ENCODE data around the gene CDIPT. TPM values are rescaled to one million over a fixed set of nuclear protein-coding genes. Genes with fewer than 3 reads are reported as not detected.

The CDIPT gene
- total and polyA plus RNA-seq, 2 of the 4 experiments (the other 2 are of a cell fraction): 47.1 to 100 TPM

- Histone ChIP-seq H2AFZ (replicated peaks; ENCODE audit: low read length, poor library complexity) (no peak overlapping the region), H2AK9ac (replicated peaks; ENCODE audit: low read depth, low read length, poor library complexity) (no peak overlapping the region), H3K27ac (ENCODE audit: insufficient read depth, low read length) (no peak overlapping the region), H3K23ac (ENCODE audit: low read depth, low read length) (no peak overlapping the region), H3K14ac (replicated peaks; ENCODE audit: low read depth, low read length) (no peak overlapping the region), H3K79me1 (ENCODE audit: low read depth in 1 of 2, low read length in 2 of 2) (no peaks in the 10 kb centered on the region), H2BK5ac (ENCODE audit: low read depth, low read length, poor library complexity, severe bottlenecking) (no peak overlapping the region), H2AK5ac (ENCODE audit: low read depth, low read length) (no peak overlapping the region), H4K20me1 (ENCODE audit: insufficient read depth, low read length) (no peaks in the 10 kb centered on the region), H3K4ac (ENCODE audit: low read depth, low read length) (no peak overlapping the region), H4K8ac (ENCODE audit: low read depth in 2 of 2, low read length in 2 of 2) (no peak overlapping the region), H3K18ac (ENCODE audit: low read depth, low read length) (no peak overlapping the region), H2BK15ac (ENCODE audit: low read depth, low read length) (no peak overlapping the region), H4K5ac (ENCODE audit: low read depth, low read length) (no peak overlapping the region), H2BK20ac (ENCODE audit: low read depth, low read length) (no peak overlapping the region), H3K4me3 (ENCODE audit: insufficient read depth, low read depth, low read length) (no peak overlapping the region), H3K9ac (ENCODE audit: low read depth, low read length) (no peak overlapping the region), H4K91ac (ENCODE audit: insufficient read depth, low read depth, low read length) (no peak overlapping the region), H3K4me1 (ENCODE audit: control insufficient read depth, insufficient read depth, low read length) (no peaks in the 10 kb centered on the region; the same call in 1 of the 2 replicates), H2BK120ac (ENCODE audit: low read depth, low read length) (no peak overlapping the region), H3K56ac (ENCODE audit: extremely low read depth, insufficient read depth, low read length) (no peak overlapping the region), H3K36me3 (ENCODE audit: control insufficient read depth, insufficient read depth, low read length) (0 out of 2 replicates have a peak, but pooled peaks cover 2% of the 10 kb centered on the region), H3K4me2 (ENCODE audit: low read depth, low read length) (no peak overlapping the region), H3K9me3 (ENCODE audit: control insufficient read depth, insufficient read depth, low read length) (no peaks in the 10 kb centered on the region), H3K9me1 (ENCODE audit: insufficient read depth, low read length) (no peaks in the 10 kb centered on the region; the same call in 1 of the 2 replicates), H3K27me3 (ENCODE audit: control insufficient read depth, insufficient read depth, low read length) (peaks cover 5% of the 10 kb centered on the region; the same call in 1 of the 2 replicates)
- intact Hi-C loops (cut with micrococcal nuclease): no loop called here
- ChIA-PET CTCF (no interaction called here), POLR2A (ENCODE audit: unreplicated experiment) (no interaction called here)
- dilution Hi-C loops (cut with HindIII; ENCODE audit: low sequenced_read_pairs, unreplicated experiment): no loop called here
- ATAC-seq (ENCODE audit: low read depth) (no peak), DNase-seq (no peak)
- in situ Hi-C loops (cut with MboI; ENCODE audit: low sequenced_read_pairs): no loop called here
- no CpG with 5 or more reads among the region's 3 CpGs for WGBS, 2 experiments (ENCODE audit: extremely low coverage in 2 of 2, insufficient read length in 1 of 2)
- TF ChIP-seq CTCF (conservative IDR thresholded peaks at IDR 0.05; ENCODE audit: low read depth, low read length) (no peak), NFE2L2 (IDR thresholded peaks at IDR 0.05; ENCODE audit: low read depth, low read length) (no peak), CEBPB (IDR thresholded peaks at IDR 0.05; ENCODE audit: low read depth, low read length) (no peak)
- BruUV-seq (replicated peaks): no TSS peak
Observed at GRCh38 chr16:29893553-29893952, 30.5 kb upstream of the CDIPT start.

Measured in IMR-90 (cell line).